IPS DF 19.7 (cell line): ENCODE results near the gene DUOX2.
"Not testable (repeated sequence)": the region's sequence is repeated elsewhere in the genome, so short reads cannot be mapped to it uniquely, and the experiment has no call there.

Experiments used
- DNase-seq: peaks from one replicate; pipeline ENCODE4 v3.0.0-alpha.2; 2013; ENCODE audit warnings: low read depth, low spot score

Gene DUOX2

DNA sequence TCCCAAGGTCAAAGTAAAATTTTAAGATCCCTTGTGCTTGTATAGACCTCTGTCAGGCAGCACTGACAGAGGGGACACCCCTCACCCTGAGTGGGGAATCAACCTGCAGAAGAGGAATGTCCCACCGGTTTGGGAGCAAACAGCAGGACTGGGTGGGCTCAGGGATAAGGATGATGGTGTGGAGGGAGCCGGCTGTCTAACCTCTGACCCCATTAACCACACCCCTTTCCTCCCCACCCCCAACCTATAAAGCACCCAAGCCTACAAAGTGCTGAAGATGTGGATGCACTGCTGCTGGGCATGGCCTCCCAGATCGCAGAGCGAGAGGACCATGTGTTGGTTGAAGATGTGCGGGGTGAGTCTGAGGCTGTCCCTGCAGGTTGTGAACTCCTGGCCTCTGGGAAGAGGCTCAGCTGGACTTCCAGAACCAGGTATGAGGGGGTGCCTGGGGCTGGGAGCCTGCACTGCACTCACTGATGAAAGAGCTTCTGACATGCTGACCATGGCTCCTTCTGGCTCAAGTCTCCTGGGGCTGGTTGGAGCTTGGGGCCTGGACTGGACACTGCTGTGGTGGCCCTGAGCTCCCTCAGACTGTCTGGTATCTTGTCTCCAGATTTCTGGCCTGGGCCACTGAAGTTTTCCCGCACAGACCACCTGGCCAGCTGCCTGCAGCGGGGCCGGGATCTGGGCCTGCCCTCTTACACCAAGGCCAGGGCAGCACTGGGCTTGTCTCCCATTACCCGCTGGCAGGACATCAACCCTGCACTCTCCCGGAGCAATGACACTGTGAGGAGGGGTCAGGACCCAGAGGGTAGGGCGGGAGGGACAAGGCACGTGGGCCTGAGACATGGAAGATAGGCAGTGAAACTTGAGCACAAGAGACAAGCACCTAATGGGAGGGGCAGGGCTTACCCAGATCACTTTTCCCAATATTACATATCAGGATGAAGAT, 25.1 kb upstream of the DUOX2 start:
- DNase-seq: no peak

DNA sequence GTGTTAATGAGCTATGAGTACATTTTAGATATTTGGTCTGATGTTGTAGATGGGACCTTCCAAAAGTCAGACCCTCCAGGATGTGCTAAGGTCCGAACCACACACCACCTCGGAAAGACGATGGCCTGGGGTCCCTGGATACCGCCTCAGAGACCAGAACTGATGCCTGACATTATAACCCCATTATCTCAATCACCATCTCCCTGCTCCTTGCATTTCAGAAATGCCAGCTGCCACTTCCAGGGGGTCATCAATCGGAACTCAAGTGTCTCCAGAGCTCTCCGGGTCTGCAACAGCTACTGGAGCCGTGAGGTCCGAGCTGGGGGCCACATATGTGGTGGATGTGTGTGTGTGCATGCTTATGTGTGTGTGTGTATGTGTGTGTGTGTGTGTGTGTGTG, 23.7 kb upstream of the DUOX2 start:
- no peak for DNase-seq

DNA sequence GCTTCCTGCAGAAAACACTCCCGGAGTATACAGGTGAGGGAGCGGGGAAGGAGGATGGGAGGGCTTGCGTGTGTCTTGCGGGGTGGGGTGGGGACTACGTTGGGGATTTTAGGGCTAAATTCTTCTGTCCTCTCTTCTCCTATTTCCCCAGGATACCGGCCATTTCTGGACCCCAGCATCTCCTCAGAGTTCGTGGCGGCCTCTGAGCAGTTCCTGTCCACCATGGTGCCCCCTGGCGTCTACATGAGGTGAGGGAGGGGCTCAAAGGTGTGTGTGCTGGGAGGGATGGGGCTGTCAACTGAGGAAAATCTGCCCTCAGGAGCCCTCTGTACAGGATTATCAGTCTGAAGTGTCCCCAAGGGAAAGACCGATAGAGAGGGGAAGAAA, 22.4 kb upstream of the DUOX2 start:
- no peak for DNase-seq

DNA sequence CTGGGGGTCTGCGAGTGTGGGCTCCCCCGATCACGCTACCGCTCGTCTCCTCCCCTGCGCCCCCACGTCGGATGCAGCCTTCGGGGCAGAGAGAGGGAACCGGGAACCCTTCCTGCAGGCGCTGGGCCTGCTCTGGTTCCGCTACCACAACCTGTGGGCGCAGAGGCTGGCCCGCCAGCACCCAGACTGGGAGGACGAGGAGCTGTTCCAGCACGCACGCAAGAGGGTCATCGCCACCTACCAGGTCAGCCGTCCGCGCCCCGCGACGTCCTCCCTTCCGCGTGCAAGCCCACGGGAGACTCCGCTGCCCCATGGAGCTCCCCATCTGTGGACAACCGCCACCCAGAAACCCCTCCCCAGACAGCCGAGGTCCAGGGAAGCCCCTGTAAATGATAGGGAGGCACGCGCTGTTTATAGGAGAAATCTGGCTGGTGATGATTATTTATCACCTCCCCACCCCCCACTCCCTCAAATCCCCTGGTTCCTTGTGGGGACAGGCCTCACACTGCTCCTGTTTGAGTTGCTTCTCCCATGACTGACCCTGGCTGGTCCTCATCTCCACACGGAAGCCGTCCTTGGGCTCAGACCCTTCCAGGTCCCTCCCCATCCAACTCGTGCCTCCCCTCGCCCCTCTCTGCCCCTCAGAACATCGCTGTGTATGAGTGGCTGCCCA, 21.9 kb upstream of the DUOX2 start:
- not testable (repeated sequence) for DNase-seq

DNA sequence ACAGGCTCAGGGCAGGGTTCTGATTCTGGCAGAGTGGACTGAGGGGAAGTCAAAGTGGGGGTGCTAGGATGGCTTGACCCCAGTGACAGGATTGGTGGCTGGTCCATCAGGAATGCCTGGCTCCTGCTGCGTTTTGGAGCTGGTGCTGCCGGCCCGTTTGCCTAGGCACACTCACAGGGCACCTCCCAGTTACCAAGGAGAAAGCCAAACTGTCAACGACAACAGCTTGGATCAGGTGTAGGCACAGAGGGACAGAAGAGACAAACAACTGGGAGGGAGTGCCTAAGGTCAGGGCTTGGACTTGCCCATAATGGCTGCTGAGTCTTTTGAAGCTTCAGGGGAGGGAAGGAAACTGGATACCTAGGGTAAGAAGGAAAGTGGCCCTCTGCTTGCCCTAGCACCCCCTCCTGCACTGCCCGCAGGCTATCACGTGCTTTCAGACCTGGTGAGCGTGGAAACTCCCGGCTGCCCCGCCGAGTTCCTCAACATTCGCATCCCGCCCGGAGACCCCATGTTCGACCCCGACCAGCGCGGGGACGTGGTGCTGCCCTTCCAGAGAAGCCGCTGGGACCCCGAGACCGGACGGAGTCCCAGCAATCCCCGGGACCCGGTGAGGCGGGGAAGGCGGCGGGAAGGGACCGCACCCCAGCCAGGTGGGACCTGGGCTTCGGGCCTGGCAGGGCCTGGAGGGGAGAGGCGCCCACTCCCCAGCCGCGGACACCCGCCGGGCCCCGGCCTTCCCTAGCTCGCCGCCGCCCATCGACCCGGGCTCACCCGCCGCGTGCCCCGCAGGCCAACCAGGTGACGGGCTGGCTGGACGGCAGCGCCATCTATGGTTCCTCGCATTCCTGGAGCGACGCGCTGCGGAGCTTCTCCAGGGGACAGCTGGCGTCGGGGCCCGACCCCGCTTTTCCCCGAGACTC, 21.0 kb upstream of the DUOX2 start:
- DNase-seq: no peak

DNA sequence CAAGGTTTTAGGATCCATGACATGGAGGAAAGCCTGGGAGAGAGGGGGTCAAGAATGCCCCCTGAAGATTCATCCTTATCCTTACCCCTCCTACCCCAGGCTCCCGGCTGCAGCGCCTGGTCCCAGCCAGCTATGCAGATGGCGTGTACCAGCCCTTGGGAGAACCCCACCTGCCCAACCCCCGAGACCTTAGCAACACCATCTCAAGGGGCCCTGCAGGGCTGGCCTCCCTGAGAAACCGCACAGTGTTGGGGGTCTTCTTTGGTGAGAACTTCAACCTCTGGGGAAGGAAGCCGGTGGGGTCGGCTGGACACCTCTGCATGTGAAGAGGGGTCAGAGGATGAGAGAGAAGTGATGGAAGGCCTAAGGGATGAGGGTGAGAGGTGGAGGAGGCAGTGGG, 20.1 kb upstream of the DUOX2 start:
- DNase-seq: no peak

DNA sequence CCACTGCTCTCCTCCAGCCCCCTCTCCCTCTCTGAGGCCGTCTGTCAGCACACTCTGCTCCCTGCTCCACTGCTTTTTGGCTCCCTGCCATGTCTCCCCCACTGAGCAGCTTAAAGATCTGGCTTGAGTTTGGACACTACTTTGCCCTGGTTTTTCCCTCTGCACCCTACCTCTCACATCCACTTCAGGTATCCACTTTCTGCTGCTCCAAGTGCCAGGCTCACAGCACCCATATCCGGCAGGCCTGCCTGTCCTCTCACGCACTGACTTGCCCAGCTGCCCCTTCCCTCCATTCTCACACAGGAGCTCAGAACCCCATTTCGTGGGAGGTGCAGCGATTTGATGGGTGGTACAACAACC, 19.6 kb upstream of the DUOX2 start:
- DNase-seq: no peak

DNA sequence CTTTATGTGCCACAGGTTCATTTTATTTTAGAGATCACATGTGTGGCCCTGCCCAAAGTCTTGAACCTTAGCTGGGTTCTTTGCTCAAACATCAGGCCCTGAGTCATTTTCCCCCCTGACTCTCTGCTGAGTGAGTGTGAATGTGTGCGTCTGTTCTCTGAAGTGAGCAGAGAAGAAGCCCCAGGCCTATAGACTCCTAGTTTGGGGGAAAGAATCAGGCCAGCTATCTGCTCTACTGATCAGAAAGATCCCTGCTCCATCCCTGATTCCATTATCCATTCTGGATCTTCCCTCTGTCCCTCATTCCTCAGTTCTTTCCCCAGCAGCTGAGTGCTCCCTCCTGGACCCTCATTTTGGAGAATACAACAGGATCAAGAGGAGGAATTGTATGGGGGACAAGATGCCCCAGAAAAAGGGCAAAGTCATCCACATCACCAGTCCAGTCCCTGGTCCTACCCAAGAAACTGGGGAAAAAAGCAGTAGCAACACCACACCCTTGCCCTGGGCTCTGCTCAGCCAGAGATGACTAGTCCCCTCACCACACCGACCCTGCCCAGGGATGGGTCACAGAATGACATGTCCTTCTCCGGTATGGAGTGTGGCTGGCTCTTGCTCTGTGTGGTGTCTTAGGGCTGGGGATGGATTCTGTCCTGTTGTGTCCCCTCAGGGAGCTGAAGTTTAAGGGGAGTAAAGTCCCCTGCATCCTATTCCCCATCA, 19.0 kb upstream of the DUOX2 start:
- DNase-seq: no peak

DNA sequence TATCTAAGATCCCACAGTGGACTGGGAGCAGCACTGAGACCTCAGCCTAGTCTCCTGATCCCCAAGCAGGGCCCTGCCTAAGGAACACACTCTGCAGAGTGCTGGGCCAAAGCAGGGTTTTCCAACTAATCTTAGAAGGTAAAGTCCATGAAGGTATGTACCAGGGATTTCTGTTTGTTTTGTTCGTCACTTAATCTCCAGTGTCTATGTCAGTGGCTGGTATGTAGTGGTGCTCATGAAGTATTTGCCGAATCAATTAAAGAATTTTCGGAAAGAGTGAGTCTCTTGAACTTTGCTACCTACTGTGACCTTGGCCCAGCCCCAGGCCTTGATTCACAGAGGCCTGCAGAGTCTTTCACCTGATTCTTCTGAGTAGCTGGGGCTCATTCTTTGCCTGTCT, 17.5 kb upstream of the DUOX2 start:
- DNase-seq: no peak

DNA sequence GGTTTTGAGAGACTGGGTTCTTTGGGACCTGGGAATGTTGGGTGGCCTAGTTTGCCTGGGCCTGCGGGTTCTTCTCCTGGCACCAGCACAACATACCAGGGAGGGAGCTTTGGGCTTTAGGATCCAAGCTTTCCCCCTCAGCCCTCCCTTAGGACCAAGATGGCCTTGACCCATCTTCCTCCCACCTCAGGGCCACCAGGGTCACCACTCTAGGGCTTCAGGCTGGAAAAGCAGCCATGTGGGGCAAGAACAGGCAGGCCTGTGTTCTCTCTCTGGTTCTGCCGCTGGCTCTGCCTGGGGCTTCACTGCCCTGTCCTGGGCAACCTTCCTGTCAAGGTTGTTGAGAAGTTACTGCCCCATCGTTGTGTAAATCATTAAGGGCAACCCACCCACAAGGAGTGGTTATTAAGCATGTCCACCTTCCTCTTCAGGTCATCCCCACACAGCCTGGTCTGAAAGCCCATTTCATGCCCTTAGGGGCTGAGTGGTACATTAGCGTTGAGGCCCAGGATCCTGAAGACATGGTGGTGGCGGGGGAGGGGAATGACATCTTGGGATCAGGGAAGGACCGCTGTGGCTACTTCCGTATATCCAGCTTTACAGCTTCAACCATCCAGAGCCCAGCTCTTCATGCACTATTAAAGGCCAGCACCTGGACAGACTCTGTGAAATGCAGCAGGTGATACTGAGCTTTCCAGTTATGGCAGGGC, 16.5 kb upstream of the DUOX2 start:
- DNase-seq: no peak

DNA sequence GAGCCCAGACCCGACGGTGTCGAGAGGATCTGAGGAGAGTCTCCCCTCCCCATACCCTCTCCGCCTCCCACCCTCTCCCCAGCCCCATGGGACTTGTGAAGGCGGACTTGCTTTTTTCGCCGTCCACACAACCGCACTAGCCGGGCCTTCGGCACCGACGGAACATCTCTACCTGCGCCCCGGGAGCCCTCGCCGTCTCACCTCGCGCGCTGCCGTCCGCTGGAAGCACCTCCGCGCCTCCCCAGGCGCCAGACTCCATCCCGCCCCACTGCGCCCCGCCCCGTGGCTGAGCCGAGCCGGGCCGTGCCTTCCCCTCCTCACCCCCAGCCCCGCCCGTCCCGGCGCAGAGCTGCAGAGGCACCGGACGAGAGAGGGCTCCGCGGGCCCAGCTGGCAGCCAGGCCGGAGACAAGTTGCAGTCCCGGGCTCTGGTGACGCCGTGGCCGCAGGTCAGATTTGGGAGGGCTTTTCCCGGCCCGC, 15.7 kb upstream of the DUOX2 start, which contains the start of the genes DUOX1 and DUOXA1:
Gene DUOX1 (plus strand): TSS at position 344 of the 479 bp plus-strand sequence. CDS start 1,973 bp downstream, outside the sequence.
Gene DUOXA1 (minus strand): TSS at position 229 of the 479 bp plus-strand sequence. CDS start 6,865 bp downstream, outside the sequence.
- DNase-seq: no peak

DNA sequence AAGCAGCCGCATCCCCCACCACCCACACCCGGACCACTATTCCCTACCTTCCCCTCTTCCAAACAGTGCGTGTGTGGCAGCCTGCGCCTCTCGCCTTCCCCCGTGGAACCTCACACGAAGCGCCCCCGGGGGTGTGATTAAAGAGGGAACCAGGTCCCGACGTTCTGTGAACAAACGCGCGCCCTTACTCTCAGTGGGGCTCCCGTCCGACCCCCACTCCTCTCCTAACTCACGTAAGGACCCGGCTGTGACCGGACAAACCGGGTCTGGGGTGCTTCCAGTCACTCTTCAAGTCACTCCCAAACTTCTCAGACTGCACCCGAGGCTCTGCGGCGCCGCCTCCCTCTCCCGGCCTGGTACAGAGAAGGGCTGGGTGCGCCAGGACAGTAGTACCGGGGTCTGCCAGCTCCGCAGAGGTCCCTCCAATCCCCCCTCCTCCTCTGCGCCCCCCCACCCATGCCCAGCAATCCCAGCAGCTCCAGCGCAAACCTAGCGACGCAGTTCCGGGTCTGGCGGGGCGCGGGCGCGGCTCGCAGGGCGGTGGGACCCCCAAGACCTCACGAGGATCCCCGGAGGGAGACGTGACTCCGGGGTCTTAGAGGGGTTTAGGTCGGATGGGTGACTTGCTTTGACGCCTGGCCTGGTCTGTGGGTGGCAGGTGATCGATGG, 15.1 kb upstream of the DUOX2 start:
- DNase-seq: no peak

DNA sequence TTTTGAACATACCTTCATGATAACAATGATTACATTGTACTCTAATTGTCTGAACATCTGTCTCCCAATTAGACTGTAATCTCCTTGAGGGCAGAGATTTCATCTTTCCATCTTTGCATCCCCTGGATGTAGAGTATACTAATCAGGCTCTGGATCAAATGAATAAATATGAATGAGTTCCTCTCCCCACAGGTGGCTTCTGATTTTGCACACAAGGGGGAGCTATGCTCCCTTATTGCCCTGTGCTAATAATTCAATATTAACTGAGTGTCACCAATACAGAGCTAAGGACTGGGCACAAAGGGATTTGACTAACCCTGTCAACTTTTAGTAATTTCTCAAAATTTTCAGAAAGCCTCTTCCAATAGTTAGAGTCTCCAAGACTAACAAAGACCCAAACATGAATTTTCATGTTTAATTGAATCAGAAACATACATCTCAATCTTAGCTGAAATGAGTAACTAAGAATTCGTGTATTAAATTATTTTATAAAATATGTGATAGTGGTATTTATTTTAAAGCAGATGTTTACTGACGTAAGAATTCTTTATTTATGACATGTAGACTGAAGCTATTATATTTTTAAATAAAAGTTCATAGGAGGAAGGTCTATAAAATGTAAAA, 12.7 kb upstream of the DUOX2 start:
- DNase-seq: no peak

DNA sequence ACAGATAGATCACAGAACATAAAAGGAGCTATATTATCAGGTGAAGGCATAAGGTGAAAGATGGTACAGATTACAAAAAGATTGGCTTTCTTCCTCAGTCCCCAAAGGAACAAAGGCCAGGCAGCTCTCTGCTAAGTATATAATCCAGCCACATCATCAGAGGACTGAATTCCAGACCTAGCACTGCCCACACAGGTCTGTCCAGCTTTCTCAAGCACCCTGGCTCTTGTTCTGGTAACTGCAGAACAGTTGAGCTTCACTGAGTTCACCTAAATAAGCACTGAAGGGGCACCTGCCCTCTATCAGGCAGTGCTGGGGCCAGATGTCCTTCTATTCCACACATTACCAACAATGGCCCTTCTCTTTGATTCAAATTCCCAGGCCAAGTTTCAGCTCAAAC, 9.4 kb upstream of the DUOX2 start:
- no peak for DNase-seq

DNA sequence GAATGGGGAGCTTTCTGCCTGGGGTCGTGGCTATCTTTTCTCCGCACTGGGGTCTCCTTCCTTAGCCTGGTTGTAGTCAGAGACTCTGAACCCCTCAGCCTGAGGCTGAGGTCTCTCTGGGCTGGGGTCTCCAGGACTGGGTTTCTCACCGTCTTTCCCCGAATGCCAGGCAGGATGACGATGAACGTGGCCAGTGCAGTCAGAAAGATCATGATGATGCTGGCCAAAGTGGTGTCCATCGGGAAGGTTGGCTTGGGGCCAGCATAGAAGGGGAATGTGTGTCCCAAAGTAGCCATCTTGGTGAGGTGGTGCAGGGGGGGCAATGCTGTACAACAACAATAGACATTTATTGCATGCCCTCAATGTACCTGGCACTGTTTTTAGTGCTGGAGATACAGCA, 8.7 kb upstream of the DUOX2 start:
- no peak for DNase-seq

DNA sequence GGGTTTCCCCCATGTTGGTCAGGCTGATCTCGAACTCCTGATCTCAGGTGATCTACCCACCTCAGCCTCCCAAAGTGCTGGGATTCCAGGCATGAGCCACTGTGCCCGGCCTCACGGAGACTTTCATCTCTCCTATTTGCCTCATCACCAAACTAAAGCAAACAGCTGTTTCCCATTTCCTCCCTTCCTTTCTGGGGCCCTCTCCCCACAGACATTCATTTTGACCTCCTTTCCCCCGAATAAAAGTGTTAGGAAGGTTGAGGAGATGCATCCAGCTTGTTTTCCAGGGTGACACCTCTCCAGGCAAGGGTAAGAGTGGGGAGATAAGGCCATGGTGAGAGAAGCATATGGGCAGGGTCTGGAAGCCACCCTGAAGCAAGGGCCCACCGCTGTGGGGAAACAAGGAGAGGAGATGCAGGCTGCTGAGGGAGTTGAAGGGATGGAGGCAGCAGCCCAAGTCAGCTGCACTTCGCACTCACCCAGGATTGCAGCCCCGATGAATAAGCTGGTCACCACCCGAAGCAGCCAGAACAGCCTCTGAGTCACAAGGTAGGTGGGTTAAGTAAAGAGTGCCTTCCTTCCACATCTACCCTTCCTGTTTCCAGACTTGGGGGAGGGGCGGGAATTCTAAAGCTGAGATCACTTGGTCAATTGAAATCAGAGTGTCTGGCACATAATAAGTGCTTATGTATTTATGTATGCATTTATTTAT, 7.9 kb upstream of the DUOX2 start:
- DNase-seq: no peak

DNA sequence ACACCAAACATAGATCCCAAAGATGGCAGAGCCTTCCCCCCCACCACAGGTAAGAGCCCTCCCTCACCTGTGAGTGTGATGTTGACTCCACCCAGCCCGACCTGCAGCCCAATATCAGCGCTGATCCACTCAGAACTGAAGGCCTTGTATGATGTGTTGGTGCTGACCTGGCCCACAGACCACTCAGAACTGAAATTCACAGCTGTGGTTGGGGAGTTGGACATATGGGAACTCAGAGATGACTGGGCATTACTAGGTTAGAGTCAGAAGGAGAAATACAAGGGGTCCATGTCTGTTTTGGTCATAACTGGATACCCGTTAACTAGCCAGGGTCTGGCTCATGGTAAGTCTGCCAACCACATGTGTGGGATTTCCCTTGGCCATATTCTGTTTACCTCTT, 7.0 kb upstream of the DUOX2 start:
- no peak for DNase-seq

DNA sequence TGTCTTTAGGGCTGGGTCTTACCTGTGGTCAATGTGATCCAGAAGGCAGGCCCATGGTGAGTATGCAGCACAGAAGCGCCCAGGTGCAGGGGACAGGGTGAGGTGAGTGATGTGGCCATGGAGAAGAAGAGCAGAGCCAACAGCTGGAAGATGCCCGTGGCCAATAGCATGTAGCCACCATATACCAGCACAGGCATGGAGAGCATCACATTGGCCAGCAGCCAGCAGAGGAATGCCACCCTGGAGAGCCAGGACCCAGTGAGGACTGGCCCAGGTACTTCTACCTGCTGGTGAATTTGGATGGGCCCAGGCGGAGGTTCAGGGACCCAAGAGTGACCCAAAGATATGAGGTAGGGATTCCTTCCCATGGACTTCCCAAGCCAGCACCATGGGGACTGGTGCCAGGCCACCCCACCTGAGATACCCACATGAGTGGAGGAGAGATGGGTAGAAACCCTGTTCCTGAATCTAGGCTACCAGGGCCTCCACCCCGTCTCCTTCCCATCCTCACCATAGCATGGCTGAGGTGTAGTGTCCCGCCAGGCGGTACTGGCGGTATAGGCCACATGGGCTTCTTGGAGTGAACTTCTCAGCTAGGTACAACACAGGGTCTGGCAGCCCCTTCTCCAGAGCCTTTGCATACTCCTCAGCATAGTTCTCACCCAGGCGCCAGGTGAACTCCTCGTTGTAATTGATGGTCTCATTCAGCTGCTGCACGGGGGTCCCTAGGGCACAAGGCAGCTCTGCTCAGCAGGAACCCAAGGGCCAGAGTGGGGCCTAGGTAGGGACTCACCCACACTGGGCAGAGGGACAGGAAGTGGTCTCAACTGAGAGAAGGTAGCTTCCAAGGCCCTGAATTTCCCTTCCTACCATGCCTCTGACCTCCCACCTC, 6.4 kb upstream of the DUOX2 start:
- no peak for DNase-seq
